OCI-LY7 (cell line): ENCODE results near the gene ANKK1. TPM values are rescaled to one million over a fixed set of nuclear protein-coding genes. Genes with fewer than 3 reads are reported as not detected.

Experiments
- BruUV-seq: library from RNA; stranded (reverse); fragments of 400-500 nt; replicated peaks from 2 replicates; lab custom pipeline; 2021; lab: Mats Ljungman, UMichigan
- CTCF ChIA-PET: fragments of 300-600 bp; sonication (Branson Sonifier 250); formaldehyde crosslinking; loops from one replicate; lab custom pipeline; 2022; ENCODE audit warnings: antibody characterized with exemption; ENCODE audit not compliant: unreplicated experiment; lab: Charles Lee
- POLR2A ChIA-PET: fragments of 300-600 bp; sonication (Branson Sonifier 250); formaldehyde crosslinking; loops from one replicate; lab custom pipeline; 2022; ENCODE audit warnings: antibody characterized with exemption; lab: Charles Lee
- DNase-seq: peaks from one replicate; pipeline ENCODE4 v3.0.0-alpha.2; 2015; ENCODE audit warnings: low spot score
- H2AFZ ChIP-seq: fragments of 200-600 bp; sonication (generic), shearing (Covaris generic); 2 replicates; pipeline ENCODE4 v1.6.1; 2014; ENCODE audit warnings: mild to moderate bottlenecking, antibody characterized with exemption, low read length, moderate library complexity
- H3K27ac ChIP-seq: fragments of 200-600 bp; sonication (generic); 2 replicates; pipeline ENCODE4 v1.5.1; 2014; ENCODE audit warnings: mixed run types, low read depth, mild to moderate bottlenecking, moderate library complexity, low read length, inconsistent platforms; ENCODE audit not compliant: poor library complexity, severe bottlenecking
- H3K36me3 ChIP-seq: fragments of 200-600 bp; sonication (generic); 2 replicates; pipeline ENCODE4 v1.6.1; 2014; ENCODE audit warnings: mild to moderate bottlenecking, antibody characterized with exemption, low read length, moderate library complexity, mixed read lengths; ENCODE audit not compliant: insufficient read depth
- H3K4me1 ChIP-seq: fragments of 200-600 bp; sonication (generic); 2 replicates; pipeline ENCODE4 v1.5.1; 2014; ENCODE audit warnings: mild to moderate bottlenecking, low read length; ENCODE audit not compliant: insufficient read depth, poor library complexity, severe bottlenecking
- H3K4me2 ChIP-seq: fragments of 200-600 bp; sonication (generic); 2 replicates; pipeline ENCODE4 v1.6.1; 2014; ENCODE audit warnings: mild to moderate bottlenecking, low read length
- H3K4me3 ChIP-seq: fragments of 200-600 bp; sonication (generic); 2 replicates; pipeline ENCODE4 v1.5.1; 2014; ENCODE audit warnings: mild to moderate bottlenecking, low read depth, low read length; ENCODE audit not compliant: poor library complexity, severe bottlenecking
- H3K79me2 ChIP-seq: fragments of 200-600 bp; sonication (generic); 2 replicates; pipeline ENCODE4 v1.6.1; 2016; ENCODE audit warnings: low read depth, mild to moderate bottlenecking, low read length, moderate library complexity, mixed read lengths; ENCODE audit not compliant: insufficient read depth
- H3K9me2 ChIP-seq: fragments of 200-600 bp; sonication (generic); 2 replicates; pipeline ENCODE4 v1.6.1; 2016; ENCODE audit warnings: mild to moderate bottlenecking, low read length, mixed read lengths; ENCODE audit not compliant: insufficient read depth
- H3K9me3 ChIP-seq: fragments of 200-600 bp; sonication (generic); 2 replicates; pipeline ENCODE4 v1.6.1; 2014; ENCODE audit warnings: mild to moderate bottlenecking, mixed run types, low read length, mixed read lengths
- H4K20me1 ChIP-seq: fragments of 200-600 bp; sonication (generic); 2 replicates; pipeline ENCODE4 v1.6.1; 2014; ENCODE audit warnings: mild to moderate bottlenecking, antibody characterized with exemption, low read length, moderate library complexity, mixed read lengths; ENCODE audit not compliant: insufficient read depth
- CTCF ChIP-seq: fragments of 200-600 bp; sonication (generic); conservative IDR thresholded peaks from 2 replicates; pipeline ENCODE4 v1.5.1; 2014; ENCODE audit warnings: mild to moderate bottlenecking, antibody characterized with exemption, low read length, moderate library complexity, mixed read lengths
- EZH2phosphoT487 ChIP-seq: fragments of 200-600 bp; sonication (generic); IDR thresholded peaks from 2 replicates; pipeline ENCODE4 v1.6.1; 2018; ENCODE audit warnings: low read depth, borderline replicate concordance, mild to moderate bottlenecking, mixed run types, antibody characterized with exemption, low read length, moderate library complexity, mixed read lengths
- intact Hi-C: fragments of 100-400 bp; cut with micrococcal nuclease; formaldehyde crosslinking; loops from one replicate; pipeline ENCODE4 v1.10.0; 2022; ENCODE audit not compliant: unreplicated experiment
- total RNA-seq, 2 experiments: library from RNA; depleted of rRNA in 1 of 2; stranded (reverse); fragments of >200 nt in 1 of 2; shearing (Covaris generic) in 1 of 2; gene quantifications; 2 replicates each; pipeline ENCODE4 v1.2.3, GENCODE V29; 2014 to 2022

Gene ANKK1
- total RNA-seq, 2 experiments from 2014 or later, result not detected

- no TSS peak for BruUV-seq
- no peak for DNase-seq
Measured at GRCh38 chr11:113396690-113397089, 9.1 kb downstream of the ANKK1 start.

GRCh38 chr11:113397212-113397611, 9.6 kb downstream of the ANKK1 start:
- Histone ChIP-seq H3K4me3 (no peak overlapping the region), H3K9me3 (no peaks in the 10 kb centered on the region), H2AFZ (no peak overlapping the region), H3K79me2 (no peaks in the 10 kb centered on the region), H3K36me3 (no peaks in the 10 kb centered on the region), H3K4me1 (no peaks in the 10 kb centered on the region), H3K9me2 (no peaks in the 10 kb centered on the region), H3K4me2 (no peak overlapping the region), H4K20me1 (no peaks in the 10 kb centered on the region), H3K27ac (no peak overlapping the region)
- TF ChIP-seq CTCF (no peak), EZH2phosphoT487 (no peak)
- POLR2A ChIA-PET, result no interaction called here
- intact Hi-C loops, result no loop called here
- no TSS peak for BruUV-seq
- DNase-seq, result no peak
- CTCF ChIA-PET, result no interaction called here

More at GRCh38 chr11:113396690-113397089, 9.1 kb downstream of the ANKK1 start:
- Histone ChIP-seq H3K4me1 (no peaks in the 10 kb centered on the region), H3K9me3 (no peaks in the 10 kb centered on the region), H3K79me2 (no peaks in the 10 kb centered on the region), H3K4me3 (no peak overlapping the region), H4K20me1 (no peaks in the 10 kb centered on the region), H2AFZ (no peak overlapping the region), H3K36me3 (no peaks in the 10 kb centered on the region), H3K9me2 (no peaks in the 10 kb centered on the region), H3K4me2 (no peak overlapping the region), H3K27ac (no peak overlapping the region)
- intact Hi-C loops, result no loop called here
- ChIA-PET POLR2A (no interaction called here), CTCF (no interaction called here)
- TF ChIP-seq EZH2phosphoT487 (no peak), CTCF (no peak)

- intact Hi-C loops, result no loop called here
- CTCF ChIA-PET, result no interaction called here
- Histone ChIP-seq H3K4me2 (no peak overlapping the region), H2AFZ (no peak overlapping the region), H3K9me2 (no peaks in the 10 kb centered on the region), H3K36me3 (no peaks in the 10 kb centered on the region), H4K20me1 (no peaks in the 10 kb centered on the region), H3K9me3 (no peaks in the 10 kb centered on the region), H3K27ac (no peak overlapping the region), H3K4me1 (no peaks in the 10 kb centered on the region), H3K4me3 (no peak overlapping the region), H3K79me2 (no peaks in the 10 kb centered on the region)
- no peak for TF ChIP-seq CTCF
- no TSS peak for BruUV-seq
- POLR2A ChIA-PET, result no interaction called here
- DNase-seq, result no peak
Measured at GRCh38 chr11:113397821-113398220, 10.2 kb downstream of the ANKK1 start.
